Occipital lobe (tissue), 2 donors: Measurements from ENCODE around the gene GSKIP. TPM values are rescaled to one million over a fixed set of nuclear protein-coding genes. Genes with fewer than 3 reads are reported as not detected.
"Not testable (repeated sequence)": the region's sequence is repeated elsewhere in the genome, so short reads cannot be mapped to it uniquely, and the experiment has no call there.

Experiments used
- DNase-seq: peaks from one replicate; lab custom pipeline; 2025; lab: John Stamatoyannopoulos, UW
- total RNA-seq: library from RNA; depleted of rRNA; stranded (reverse); fragments of >200 nt; gene quantifications from one replicate; pipeline ENCODE4 v1.2.3, GENCODE V29; 2014

GSKIP gene
- total RNA-seq = 47.7 TPM

- peak; percentile 91 for DNase-seq
Measured at GRCh38 chr14:96362965-96363750, at the start of gene GSKIP, which contains the start of gene ATG2B. Gene GSKIP, plus strand, starts transcription at chr14:96363526. Its CDS starts 18,722 bp downstream, at chr14:96382248. Gene ATG2B, minus strand, starts transcription at chr14:96363341. Its CDS starts 365 bp downstream, at chr14:96362976.

DNA sequence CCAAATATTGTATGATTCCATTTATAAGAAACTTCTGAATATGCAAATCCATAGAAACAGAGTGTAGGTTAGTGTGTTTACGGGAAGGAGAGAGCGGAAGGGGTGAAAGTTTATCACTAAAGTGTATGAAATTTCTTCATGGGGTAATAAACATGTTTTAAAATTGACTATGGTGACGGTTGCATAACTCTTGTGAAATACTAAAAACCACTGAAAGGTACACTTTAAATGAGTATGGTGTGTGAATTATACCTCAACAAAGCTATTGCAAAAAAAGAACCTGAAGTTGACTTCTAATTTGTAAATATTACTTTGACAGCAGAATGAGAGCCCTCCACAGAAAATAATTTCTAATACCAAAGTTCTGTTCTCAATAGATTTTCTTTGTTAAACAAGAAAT is 47.2 kb upstream of the GSKIP start:
- no peak for DNase-seq

DNA sequence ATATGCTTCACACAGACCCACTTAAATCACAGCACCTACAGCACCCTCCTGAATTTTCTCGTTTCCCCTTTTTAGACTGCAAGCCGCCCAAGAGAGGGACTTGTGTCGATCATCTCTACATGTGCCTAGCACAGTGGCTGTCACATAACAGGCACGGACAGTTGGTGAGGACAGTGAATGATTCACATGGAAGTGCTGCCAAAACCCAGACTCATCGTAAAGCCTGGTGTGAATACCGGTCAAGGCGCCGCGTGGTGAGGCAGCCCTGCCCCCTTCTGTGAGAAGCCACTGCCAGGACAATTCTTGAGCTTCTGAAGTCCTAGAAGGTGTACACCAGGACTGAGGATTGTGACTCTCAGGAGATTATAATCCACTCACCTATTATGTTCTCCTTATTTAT is 44.5 kb upstream of the GSKIP start:
- no peak for DNase-seq

GRCh38 chr14:96320605-96321004 is 42.7 kb upstream of the GSKIP start:
- DNase-seq = no peak

- no peak for DNase-seq
Measured at GRCh38 chr14:96324219-96324618, 39.1 kb upstream of the GSKIP start.

GRCh38 chr14:96338551-96338950 is 24.8 kb upstream of the GSKIP start:
- DNase-seq = no peak

DNA sequence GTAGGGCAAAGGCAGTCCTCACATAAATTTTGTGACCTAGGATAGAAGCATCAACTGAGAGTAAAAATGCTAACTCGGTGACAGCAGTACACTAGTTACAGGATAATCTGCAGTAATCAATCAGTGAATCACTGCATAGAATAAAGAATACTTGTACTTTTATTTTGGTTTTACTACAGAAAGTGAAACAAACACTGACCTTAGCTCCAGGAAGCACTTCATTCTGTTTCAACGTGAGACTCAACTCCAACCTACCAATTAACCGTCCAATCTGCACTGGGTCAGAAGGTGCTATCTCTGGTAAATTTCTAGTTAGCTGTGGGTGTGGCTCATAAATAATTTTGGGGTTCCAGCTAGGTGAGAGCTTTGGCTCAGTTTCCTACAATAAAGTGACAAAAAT is 22.0 kb upstream of the GSKIP start:
- DNase-seq = no peak

DNA sequence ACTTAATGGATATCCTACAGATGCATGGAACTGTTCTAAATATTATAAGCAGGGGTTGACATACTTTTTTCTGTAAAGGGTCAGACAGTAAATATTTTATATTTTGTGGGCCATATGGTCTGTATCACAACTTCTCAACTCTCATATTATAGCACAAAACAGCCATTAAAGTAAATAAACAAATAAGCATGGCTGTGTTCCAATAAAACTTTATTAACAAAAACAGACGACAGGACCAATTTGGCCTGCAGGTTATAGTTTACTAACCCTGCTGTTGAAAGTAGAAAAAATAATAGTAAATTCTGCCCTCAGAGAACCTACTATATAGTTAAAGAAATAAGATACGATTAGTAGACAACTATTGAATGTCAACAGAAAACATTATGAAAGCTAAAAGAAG is 17.7 kb upstream of the GSKIP start:
- DNase-seq = no peak

DNA sequence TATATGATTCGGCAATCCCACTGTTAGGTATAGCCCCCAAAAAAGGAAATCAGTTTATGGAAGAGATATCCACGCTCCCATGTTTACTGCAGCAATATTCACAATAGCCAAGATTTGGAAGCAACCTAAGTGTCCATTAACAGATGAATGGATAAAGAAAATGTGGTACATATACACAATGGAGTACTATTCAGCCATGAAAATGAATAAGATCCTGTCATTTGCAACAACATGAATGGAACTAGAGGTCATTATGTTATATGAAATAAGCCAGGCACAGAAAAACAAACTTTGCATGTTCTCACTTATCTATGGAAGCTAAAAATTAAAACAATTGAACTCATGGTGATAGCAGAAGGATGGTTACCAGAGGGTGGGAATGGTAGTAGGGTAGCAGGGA is 15.4 kb upstream of the GSKIP start:
- not testable (repeated sequence) for DNase-seq

- no peak for DNase-seq
Measured at GRCh38 chr14:96349286-96350075, 13.8 kb upstream of the GSKIP start.

DNA sequence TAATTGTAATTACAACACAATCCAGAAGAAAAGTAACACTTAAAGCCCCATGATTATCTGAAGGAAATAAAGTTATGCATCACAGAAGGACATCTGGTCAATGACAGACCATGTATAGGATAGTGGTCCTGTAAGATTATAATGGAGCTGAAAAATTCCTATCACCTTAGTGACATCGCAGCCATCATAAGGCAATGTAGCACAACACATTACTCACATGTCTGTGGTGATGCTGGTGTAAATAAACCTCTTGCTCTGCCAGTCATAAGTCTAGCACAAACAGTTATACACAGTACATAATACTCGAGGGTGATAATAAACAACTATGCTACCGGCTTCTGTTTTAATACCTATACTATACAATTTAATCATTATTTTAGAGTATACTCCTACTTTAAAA is 11.3 kb upstream of the GSKIP start:
- no peak for DNase-seq

DNA sequence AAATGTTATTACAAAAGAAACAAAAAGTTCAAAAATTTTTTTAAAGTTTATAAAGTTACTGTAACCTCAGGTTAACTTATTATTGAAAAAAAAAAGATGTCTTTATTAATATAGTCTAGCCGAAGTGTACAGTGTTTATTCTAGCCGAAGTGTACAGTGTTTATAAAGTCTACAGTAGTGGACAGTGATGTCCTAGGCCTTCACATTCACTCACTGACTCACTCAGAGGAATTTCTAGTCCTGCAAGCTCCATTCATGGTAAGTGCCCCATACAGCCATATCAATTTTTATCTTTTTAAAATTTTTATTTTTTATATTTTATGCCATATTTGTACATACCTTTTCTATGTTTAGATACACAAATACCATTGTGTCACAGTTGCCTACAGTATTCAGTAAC is 10.6 kb upstream of the GSKIP start:
- no peak for DNase-seq

DNA sequence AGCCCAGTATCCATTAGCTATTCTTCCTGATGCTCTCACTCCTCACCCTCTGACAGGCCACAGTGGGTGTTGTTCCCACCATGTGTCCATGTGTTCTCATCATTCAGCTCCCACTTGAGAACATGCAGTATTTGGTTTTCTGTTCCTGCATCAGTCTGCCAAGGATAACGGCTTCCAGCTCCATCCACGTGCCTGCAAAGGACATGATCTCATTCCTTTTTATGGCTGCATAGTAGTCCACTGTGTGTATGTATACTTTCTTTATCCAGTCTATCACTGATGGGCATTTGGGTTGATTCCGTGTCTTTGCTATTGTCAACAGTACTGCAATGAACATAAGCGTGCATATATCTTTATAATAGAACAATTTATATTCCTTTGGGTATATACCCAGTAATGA is 9.1 kb upstream of the GSKIP start:
- no peak for DNase-seq

DNA sequence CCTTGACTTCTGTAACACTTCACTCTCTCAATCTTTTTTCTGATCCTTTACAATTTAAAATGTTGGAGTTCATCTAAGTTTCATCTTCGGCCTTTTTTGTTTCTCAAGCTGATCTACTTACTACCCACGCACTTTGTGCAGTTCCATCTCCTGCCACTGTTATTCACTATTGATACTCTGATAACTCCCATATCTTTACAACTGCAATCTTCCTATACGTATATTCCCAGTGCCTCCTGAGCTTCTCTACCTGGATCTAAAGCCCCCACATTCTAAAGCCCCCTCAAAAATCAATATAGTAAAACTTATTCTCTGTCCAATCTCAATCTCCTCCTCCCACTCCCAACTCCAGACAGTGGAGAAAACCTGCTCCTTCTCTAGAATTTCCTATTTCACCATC is 6.1 kb upstream of the GSKIP start:
- no peak for DNase-seq

DNA sequence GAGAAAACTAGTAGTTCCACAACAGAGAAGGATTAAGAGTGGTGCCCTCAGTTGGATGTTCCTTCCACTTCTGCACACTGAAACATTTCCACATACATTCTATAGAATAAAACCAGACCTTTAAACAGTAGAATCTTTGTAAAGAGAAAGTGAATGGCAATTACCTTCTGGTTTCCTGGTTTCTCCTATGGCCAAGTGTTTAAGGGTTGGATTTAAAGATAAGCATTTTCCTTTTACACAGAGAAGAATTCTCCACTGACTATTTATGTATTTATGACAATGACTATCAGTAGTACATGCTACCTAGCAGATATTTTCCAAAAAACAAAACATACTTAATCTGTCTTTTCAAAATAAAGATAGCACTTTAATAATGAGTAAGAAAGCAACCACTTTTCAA is 3.4 kb upstream of the GSKIP start:
- DNase-seq = no peak

- no peak for DNase-seq
Measured at GRCh38 chr14:96362071-96362964, 1.0 kb upstream of the GSKIP start.

GRCh38 chr14:96363751-96364336 is 518 bp downstream of the GSKIP start:
- DNase-seq = no peak

GRCh38 chr14:96364962-96365361 is 1.6 kb downstream of the GSKIP start:
- DNase-seq = no peak

DNA sequence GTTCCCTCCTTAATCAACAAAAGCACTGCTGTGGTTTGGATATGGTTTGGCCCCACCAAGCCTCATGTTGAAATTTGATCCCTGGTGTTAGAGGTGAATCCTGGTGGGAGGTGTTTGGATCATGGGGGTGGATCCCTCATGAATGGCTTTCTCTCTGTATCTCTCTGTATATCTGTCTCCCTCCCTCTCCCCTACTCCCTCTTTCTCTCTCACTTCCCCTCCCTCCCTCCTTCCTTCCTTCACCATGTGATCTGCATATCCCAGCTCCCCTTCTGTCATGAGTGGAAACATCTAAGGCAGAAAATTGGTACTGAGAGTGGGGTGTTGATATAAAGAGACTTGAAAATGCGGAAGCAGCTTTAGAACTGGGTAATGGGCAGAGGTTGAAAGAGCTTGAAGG is 5.2 kb downstream of the GSKIP start:
- DNase-seq = no peak

DNA sequence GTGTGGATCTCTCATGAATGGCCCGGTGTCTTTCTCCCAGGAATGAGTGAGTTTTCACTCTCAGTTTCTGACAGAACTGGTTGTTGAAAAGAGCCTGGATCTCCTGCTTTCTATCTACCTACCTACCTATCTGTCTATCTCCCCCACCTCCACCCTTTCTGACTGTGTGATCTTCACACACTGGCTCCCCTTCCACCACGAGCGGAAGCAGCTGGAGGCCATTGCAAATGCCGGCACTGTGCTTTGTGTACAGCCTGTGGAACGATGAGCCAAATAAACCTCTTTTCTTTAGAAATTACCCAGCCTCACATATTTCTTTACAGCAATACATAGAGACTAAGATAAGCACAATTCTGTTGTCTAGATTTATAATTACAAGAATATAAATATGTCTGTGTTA is 7.2 kb downstream of the GSKIP start:
- DNase-seq = no peak

DNA sequence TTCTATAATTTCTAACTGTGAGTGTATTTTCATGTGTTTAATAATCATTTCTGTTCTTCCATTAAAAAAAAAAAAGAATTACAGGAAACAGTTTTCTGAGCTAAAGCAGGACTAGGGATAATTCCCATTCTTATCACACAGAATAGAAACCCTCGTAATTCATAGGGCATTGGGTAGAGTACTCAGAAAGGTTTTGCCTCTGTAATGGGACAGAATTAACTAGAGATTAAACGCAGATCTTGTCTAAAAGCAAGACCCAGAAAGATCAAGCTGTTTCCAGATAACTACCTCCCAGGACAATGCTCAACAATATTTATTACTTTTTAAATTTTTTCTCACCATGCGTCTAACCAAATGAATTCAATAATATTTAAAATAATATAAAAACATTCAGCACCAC is 10.2 kb downstream of the GSKIP start:
- no peak for DNase-seq
